ENCODE results near the gene DYSF.

Gene DYSF

GRCh38 chr2:71496156-71496770, 42.9 kb downstream of the DYSF start:
- in situ Hi-C loops (cut with MboI; ENCODE audit: low pct_unique_long_range_greater_than_20kb, low sequenced_read_pairs, unreplicated experiment), result loop anchor here (25.0 kb wide), 1 partner anchor 334 kb away; no protein-coding TSS in a partner anchor
- no peak for DNase-seq (ENCODE audit: low spot score)
- no peak for TF ChIP-seq CTCF (IDR thresholded peaks at IDR 0.05; ENCODE audit: extremely low read depth, insufficient read depth, missing control alignments)

- no peak for TF ChIP-seq CTCF (IDR thresholded peaks at IDR 0.05; ENCODE audit: extremely low read depth, insufficient read depth, missing control alignments)
- no peak for DNase-seq (ENCODE audit: low spot score)
- in situ Hi-C loops (cut with MboI; ENCODE audit: low pct_unique_long_range_greater_than_20kb, low sequenced_read_pairs, unreplicated experiment), result loop anchor here (25.0 kb wide), 1 partner anchor 336 kb away; no protein-coding TSS in a partner anchor
These were observed 44.9 kb downstream of the DYSF start for GRCh38 chr2:71498261-71498701.

GRCh38 chr2:71499691-71500090, 46.3 kb downstream of the DYSF start:
- no peak for DNase-seq (ENCODE audit: low spot score)
- no peak for TF ChIP-seq CTCF (IDR thresholded peaks at IDR 0.05; ENCODE audit: extremely low read depth, insufficient read depth, missing control alignments)
- in situ Hi-C loops (cut with MboI; ENCODE audit: low pct_unique_long_range_greater_than_20kb, low sequenced_read_pairs, unreplicated experiment), result loop anchor here (25.0 kb wide), 1 partner anchor 337 kb away; no protein-coding TSS in a partner anchor

- in situ Hi-C loops (cut with MboI; ENCODE audit: low pct_unique_long_range_greater_than_20kb, low sequenced_read_pairs, unreplicated experiment), result no loop called here
- no peak for TF ChIP-seq CTCF (IDR thresholded peaks at IDR 0.05; ENCODE audit: extremely low read depth, insufficient read depth, missing control alignments)
- DNase-seq (ENCODE audit: low spot score), result no peak
These were observed 47.2 kb downstream of the DYSF start for GRCh38 chr2:71500426-71501079.

GRCh38 chr2:71502941-71503738, 49.8 kb downstream of the DYSF start:
- TF ChIP-seq CTCF (IDR thresholded peaks at IDR 0.05; ENCODE audit: extremely low read depth, insufficient read depth, missing control alignments), result no peak
- DNase-seq (ENCODE audit: low spot score), result no peak
- in situ Hi-C loops (cut with MboI; ENCODE audit: low pct_unique_long_range_greater_than_20kb, low sequenced_read_pairs, unreplicated experiment), result no loop called here

- in situ Hi-C loops (cut with MboI; ENCODE audit: low pct_unique_long_range_greater_than_20kb, low sequenced_read_pairs, unreplicated experiment), result no loop called here
- no peak for TF ChIP-seq CTCF (IDR thresholded peaks at IDR 0.05; ENCODE audit: extremely low read depth, insufficient read depth, missing control alignments)
- DNase-seq (ENCODE audit: low spot score), result no peak
These were observed 50.5 kb downstream of the DYSF start for GRCh38 chr2:71503837-71504236.

All from GM13977 (cell line).